ENCODE measurements around the gene LRG1.

LRG1 gene

DNA sequence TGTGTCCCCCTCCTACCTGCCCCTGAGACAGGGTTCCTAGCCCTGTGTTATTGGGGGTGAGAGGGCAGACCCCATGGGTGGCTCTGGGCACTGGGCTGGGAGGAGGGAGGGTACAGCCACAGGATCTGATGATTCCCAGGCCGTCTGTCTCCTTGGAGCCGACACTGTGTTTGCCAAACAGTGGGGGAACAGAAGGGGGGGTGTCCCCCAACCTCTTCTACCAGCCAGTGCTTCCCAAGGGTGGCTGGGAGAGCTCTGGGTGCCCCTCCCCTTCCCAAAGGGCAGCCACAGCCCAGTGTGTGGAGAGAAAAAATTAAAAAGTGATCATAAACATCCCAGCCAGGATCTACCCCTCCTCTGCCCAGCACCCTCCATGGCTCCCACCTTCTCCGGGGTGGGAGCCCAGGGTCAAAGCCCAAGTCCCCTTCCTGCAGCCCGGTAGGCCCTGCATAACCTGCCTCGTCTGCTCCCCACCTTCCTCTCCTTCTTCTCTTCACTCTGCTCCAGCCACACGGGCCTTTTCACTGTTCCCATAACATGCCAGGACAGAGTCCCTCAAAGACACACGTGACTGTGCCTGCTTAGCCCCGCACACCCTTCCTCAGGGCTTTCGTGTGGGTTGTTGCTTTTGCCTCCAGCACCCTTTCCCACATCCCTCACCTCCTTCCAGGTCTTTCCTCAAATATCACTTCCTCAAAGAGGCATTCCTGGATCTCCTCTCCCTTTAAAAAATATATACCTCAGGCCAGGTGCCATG lies 20.1 kb downstream of the LRG1 start:
- no peaks in the 10 kb centered on the region for H3K9me3 ChIP-seq (ENCODE audit: low read length)
- H3K9ac ChIP-seq (ENCODE audit: low read length): peak overlapping the region; percentile 74
- H3K4me3 ChIP-seq (ENCODE audit: low read depth in 1 of 2, low read length in 2 of 2): peak overlapping the region in 1 of 2 donors; percentile 73
- peak overlapping the region; percentile 92 for H3K27ac ChIP-seq (ENCODE audit: low read depth, low read length)
- peaks cover 13% of the 10 kb centered on the region for H3K36me3 ChIP-seq (ENCODE audit: insufficient read depth, low read length)
- H3K4me1 ChIP-seq (ENCODE audit: insufficient read depth, low read length): peaks cover 34% of the 10 kb centered on the region
- no peaks in the 10 kb centered on the region for H3K27me3 ChIP-seq (ENCODE audit: control insufficient read depth in 1 of 2, insufficient read depth in 2 of 2, low read length in 2 of 2)

DNA sequence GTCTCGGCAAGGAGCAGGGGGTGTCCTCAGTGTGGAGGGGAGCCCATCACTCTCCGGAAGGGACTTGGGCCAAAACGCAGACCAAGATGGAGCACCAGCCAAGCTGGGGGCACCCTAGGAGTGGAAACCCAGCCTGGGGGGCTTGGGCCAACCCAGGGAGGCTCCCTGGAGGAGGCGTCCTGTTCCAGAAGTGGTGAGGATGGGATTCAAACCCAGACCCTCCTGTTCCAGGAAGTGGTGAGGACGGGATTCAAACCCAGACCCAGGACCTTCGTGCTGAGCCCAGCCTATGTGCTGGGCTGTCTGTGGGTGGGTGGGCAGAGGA lies 20.7 kb downstream of the LRG1 start:
- Histone ChIP-seq H3K4me3 (ENCODE audit: low read depth in 1 of 2, low read length in 2 of 2) (peak overlapping the region; percentile 44 to 73), H3K36me3 (ENCODE audit: insufficient read depth, low read length) (peaks cover 15% of the 10 kb centered on the region), H3K27ac (ENCODE audit: low read depth, low read length) (peak overlapping the region; percentile 92), H3K9ac (ENCODE audit: low read length) (peak overlapping the region; percentile 74), H3K27me3 (ENCODE audit: control insufficient read depth in 1 of 2, insufficient read depth in 2 of 2, low read length in 2 of 2) (no peaks in the 10 kb centered on the region), H3K4me1 (ENCODE audit: insufficient read depth, low read length) (peaks cover 35% of the 10 kb centered on the region), H3K9me3 (ENCODE audit: low read length) (no peaks in the 10 kb centered on the region)

DNA sequence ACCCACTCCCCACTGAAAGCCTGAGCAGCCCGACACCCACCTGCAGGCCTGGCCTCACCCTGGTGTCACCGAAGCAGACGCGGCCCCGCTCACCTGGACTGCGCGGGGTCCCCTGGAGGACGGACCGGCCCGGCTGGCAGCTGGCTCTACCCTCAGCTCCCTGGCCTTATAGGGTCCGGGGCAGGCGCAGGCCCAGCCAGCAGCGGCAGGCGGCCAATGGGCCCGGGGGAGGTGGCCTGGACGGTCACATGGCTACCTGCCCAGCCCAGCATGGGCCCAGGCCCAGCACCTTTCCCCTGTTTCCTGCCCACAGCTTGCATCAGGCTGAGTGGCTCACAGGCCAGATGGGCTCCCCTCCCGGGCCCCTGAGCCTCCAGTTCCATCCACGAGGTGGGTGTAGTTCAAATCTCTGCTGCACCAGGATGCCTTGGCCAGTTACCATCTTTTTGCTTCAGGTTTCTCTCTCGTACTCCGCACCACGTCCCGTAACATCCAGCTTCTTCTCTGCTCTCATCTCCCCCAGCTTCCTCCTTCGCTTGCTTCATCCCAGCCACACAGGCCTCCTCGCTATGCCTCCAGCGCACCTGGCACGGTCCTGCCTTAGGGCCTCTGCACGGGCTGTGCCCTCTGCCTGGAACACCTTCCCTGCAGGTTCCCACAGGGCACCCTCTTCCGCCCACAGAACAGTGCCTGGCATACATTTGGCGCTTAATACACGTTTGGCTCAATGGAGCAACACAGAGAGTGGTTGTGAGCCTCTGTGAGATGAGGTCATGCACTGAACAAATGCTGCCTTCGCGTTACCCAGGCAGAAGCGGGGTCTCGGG lies 21.3 kb downstream of the LRG1 start, which contains the start of gene PLIN4:
TSS of gene PLIN4 (minus strand) at position 142 of the 827 bp plus-strand sequence. CDS start 214 bp downstream, outside the sequence.
- H3K27ac ChIP-seq (ENCODE audit: low read depth, low read length): peak within 1 kb of the TSS; percentile 92
- H3K4me3 ChIP-seq (ENCODE audit: low read depth in 1 of 2, low read length in 2 of 2): peak within 1 kb of the TSS; percentile 81 to 83

DNA sequence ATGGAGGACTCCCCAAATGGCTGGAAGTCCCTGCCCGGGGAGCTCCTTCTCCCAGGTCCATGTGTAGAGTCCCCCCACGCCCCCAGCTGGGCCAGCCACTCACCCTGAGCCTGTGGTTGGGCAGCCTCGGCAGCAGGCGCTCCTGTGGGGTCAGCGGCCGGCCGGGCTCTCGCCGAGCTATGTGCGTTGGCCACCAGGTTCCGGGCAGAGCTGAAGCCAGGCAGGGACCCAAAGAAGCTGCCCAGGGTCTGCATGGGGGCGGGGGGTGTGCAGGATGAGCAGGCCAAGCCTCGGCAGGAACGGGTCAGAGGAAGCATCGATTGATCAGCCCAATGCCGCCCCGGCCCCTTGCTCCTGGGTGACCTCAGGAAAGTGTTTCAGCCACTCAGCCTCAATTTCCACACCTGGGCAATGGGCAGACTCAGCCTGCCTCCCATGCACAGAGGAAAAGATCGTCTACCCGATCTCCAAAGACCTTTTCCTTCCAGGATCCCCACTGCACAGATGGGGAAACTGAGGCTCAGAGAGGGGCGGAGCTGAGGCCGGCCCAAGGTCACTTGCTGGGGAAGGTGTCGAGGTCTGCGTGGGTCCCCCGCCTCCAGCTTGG lies 22.3 kb downstream of the LRG1 start:
- H3K9me3 ChIP-seq (ENCODE audit: low read length): no peaks in the 10 kb centered on the region
- H3K27ac ChIP-seq (ENCODE audit: low read depth, low read length): peak overlapping the region; percentile 92
- peak overlapping the region; percentile 81 to 83 for H3K4me3 ChIP-seq (ENCODE audit: low read depth in 1 of 2, low read length in 2 of 2)
- peak overlapping the region; percentile 84 for H3K9ac ChIP-seq (ENCODE audit: low read length)
- peaks cover 36% of the 10 kb centered on the region for H3K4me1 ChIP-seq (ENCODE audit: insufficient read depth, low read length)
- H3K36me3 ChIP-seq (ENCODE audit: insufficient read depth, low read length): peaks cover 31% of the 10 kb centered on the region
- H3K27me3 ChIP-seq (ENCODE audit: control insufficient read depth in 1 of 2, insufficient read depth in 2 of 2, low read length in 2 of 2): no peaks in the 10 kb centered on the region

More for the DNA sequence above, 21.3 kb downstream of the LRG1 start, which contains the start of gene PLIN4:
- H3K27me3 ChIP-seq (ENCODE audit: control insufficient read depth in 1 of 2, insufficient read depth in 2 of 2, low read length in 2 of 2): no peaks in the 10 kb centered on the region
- peaks cover 20% of the 10 kb centered on the region for H3K36me3 ChIP-seq (ENCODE audit: insufficient read depth, low read length)
- H3K9me3 ChIP-seq (ENCODE audit: low read length): no peaks in the 10 kb centered on the region
- H3K4me1 ChIP-seq (ENCODE audit: insufficient read depth, low read length): peaks cover 40% of the 10 kb centered on the region
- peak within 1 kb of the TSS; percentile 84 for H3K9ac ChIP-seq (ENCODE audit: low read length)

DNA sequence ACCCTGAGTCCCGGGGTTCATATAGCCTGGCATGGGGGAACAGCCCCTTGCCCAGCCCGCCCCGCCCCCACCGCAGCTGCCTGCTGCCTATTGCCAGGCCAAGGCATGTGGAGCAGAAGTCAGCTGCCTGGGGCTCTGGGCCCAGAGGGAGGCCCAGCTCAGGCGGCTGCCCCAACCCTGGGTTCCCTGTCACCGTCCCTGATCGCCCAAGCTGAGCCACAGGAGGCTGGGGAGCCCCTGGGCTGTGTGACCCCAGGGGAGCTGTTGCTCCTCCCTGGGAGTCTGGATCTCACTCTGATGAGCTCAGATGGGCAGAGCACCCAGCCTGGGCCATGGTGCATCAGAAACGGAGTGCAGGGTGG lies 22.9 kb downstream of the LRG1 start:
- H3K4me1 ChIP-seq (ENCODE audit: insufficient read depth, low read length): peaks cover 36% of the 10 kb centered on the region

DNA sequence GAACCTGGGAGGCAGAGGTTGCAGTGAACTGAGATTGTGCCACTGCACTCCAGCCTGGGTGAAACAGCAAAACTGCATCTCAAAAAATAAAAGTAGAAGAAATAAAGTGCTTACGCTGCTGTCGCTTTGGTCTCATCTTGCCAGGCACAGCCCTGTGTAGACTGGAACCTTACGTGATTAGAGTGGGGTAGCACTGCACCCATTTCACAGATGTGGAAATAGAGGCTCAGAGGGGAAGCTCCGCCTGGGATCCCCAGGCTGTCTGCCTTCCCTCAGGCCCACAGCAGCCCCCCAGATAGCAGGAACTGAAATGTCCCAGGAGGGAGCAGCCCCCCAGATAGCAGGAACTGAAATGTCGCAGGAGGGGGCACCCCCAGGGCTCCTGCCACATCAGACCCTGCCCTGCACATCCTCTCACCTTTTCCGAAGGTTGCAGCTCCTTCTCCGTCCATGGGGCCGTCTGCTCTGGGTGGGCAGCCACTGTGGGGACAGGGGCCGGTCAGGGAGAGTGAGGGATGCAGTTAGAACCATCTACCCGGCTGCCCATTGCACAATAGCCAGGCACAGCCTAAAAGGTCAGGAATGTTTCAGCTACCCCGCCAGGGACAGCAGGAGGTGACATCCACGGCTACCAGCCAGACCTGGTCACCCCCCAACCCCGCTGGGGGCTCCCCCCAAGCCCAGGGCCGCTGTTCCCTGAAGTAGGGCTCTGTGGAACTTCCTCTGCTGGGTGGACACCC lies 23.5 kb downstream of the LRG1 start:
- H3K36me3 ChIP-seq (ENCODE audit: insufficient read depth, low read length): peaks cover 42% of the 10 kb centered on the region
- no peaks in the 10 kb centered on the region for H3K27me3 ChIP-seq (ENCODE audit: control insufficient read depth in 1 of 2, insufficient read depth in 2 of 2, low read length in 2 of 2)
- peak overlapping the region in 1 of 2 donors; percentile 81 for H3K4me3 ChIP-seq (ENCODE audit: low read depth in 1 of 2, low read length in 2 of 2)
- peaks cover 35% of the 10 kb centered on the region for H3K4me1 ChIP-seq (ENCODE audit: insufficient read depth, low read length)
- H3K9ac ChIP-seq (ENCODE audit: low read length): no peak overlapping the region
- peak overlapping the region; percentile 92 for H3K27ac ChIP-seq (ENCODE audit: low read depth, low read length)
- H3K9me3 ChIP-seq (ENCODE audit: low read length): no peaks in the 10 kb centered on the region

More for the DNA sequence above, 22.9 kb downstream of the LRG1 start:
- Histone ChIP-seq H3K9me3 (ENCODE audit: low read length) (no peaks in the 10 kb centered on the region), H3K27ac (ENCODE audit: low read depth, low read length) (peak overlapping the region; percentile 92), H3K36me3 (ENCODE audit: insufficient read depth, low read length) (peaks cover 37% of the 10 kb centered on the region), H3K9ac (ENCODE audit: low read length) (peak overlapping the region; percentile 84), H3K27me3 (ENCODE audit: control insufficient read depth in 1 of 2, insufficient read depth in 2 of 2, low read length in 2 of 2) (no peaks in the 10 kb centered on the region), H3K4me3 (ENCODE audit: low read depth in 1 of 2, low read length in 2 of 2) (peak overlapping the region; percentile 81 to 83)

DNA sequence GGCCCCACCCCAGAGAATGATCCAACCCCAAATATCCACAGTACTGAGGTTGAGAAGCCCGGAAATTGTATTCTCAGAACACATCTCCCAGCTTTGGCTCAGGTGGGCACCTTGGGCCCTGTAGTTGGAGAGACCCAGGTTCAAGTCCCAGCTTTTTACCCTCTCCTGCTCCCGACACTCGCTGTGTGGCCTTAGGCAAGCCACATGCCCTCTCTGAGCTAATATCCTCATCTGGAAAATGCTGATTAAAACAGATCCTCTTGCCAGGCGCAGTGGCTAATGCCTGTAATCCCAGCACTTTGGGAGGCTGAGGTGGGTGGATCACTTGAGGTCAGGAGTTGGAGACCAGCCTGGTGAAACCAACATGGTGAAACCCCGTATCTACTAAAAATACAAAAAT lies 24.1 kb downstream of the LRG1 start:
- no peaks in the 10 kb centered on the region for H3K27me3 ChIP-seq (ENCODE audit: control insufficient read depth in 1 of 2, insufficient read depth in 2 of 2, low read length in 2 of 2)
- no peak overlapping the region for H3K9ac ChIP-seq (ENCODE audit: low read length)
- no peaks in the 10 kb centered on the region for H3K9me3 ChIP-seq (ENCODE audit: low read length)
- no peak overlapping the region for H3K27ac ChIP-seq (ENCODE audit: low read depth, low read length)
- H3K4me3 ChIP-seq (ENCODE audit: low read depth in 1 of 2, low read length in 2 of 2): no peak overlapping the region
- peaks cover 44% of the 10 kb centered on the region for H3K36me3 ChIP-seq (ENCODE audit: insufficient read depth, low read length)
- H3K4me1 ChIP-seq (ENCODE audit: insufficient read depth, low read length): peaks cover 30% of the 10 kb centered on the region

DNA sequence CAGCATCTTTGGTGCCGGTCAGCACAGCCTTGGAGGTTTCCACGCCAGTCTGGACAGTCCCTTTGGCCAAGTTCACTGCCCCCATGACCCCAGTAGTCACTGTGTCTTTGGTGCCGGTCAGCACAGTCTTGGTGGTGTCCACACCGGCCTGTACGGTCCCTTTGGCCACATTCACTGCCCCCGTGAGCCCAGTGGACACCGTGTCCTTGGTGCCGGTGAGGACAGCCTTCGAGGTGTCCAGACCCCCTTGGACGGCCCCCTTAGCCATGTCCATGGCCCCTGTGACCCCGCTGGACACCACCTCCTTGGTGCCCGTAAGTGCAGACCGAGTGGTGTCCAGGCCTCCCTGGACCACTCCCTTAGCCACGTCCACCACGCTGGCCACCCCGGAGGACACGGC lies 26.6 kb downstream of the LRG1 start:
- H3K36me3 ChIP-seq (ENCODE audit: insufficient read depth, low read length): peaks cover 44% of the 10 kb centered on the region
- H3K4me1 ChIP-seq (ENCODE audit: insufficient read depth, low read length): peaks cover 19% of the 10 kb centered on the region

DNA sequence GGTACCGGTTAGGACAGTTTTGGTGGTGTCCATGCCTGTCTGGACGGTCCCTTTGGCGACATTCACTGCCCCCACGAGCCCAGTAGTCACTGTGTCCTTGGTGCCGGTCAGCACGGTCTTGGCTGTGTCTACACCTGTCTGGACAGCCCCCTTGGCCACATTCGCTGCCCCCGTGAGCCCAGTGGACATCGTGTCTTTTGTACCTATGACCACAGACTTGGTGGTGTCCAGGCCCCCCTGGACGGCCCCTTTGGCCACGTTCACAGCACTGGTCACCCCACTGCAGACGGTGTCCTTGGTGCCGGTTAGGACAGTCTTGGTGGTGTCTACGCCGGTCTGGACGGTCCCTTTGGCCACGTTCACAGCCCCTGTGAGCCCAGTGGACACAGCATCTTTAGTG lies 27.8 kb downstream of the LRG1 start:
- Histone ChIP-seq H3K36me3 (ENCODE audit: insufficient read depth, low read length) (peaks cover 53% of the 10 kb centered on the region), H3K9ac (ENCODE audit: low read length) (no peak overlapping the region), H3K9me3 (ENCODE audit: low read length) (no peaks in the 10 kb centered on the region), H3K27me3 (ENCODE audit: control insufficient read depth in 1 of 2, insufficient read depth in 2 of 2, low read length in 2 of 2) (no peaks in the 10 kb centered on the region), H3K4me3 (ENCODE audit: low read depth in 1 of 2, low read length in 2 of 2) (no peak overlapping the region), H3K4me1 (ENCODE audit: insufficient read depth, low read length) (peaks cover 26% of the 10 kb centered on the region), H3K27ac (ENCODE audit: low read depth, low read length) (no peak overlapping the region)

More for the DNA sequence above, 26.6 kb downstream of the LRG1 start:
- Histone ChIP-seq H3K4me3 (ENCODE audit: low read depth in 1 of 2, low read length in 2 of 2) (no peak overlapping the region), H3K27me3 (ENCODE audit: control insufficient read depth in 1 of 2, insufficient read depth in 2 of 2, low read length in 2 of 2) (no peaks in the 10 kb centered on the region), H3K9me3 (ENCODE audit: low read length) (no peaks in the 10 kb centered on the region), H3K27ac (ENCODE audit: low read depth, low read length) (no peak overlapping the region), H3K9ac (ENCODE audit: low read length) (no peak overlapping the region)

DNA sequence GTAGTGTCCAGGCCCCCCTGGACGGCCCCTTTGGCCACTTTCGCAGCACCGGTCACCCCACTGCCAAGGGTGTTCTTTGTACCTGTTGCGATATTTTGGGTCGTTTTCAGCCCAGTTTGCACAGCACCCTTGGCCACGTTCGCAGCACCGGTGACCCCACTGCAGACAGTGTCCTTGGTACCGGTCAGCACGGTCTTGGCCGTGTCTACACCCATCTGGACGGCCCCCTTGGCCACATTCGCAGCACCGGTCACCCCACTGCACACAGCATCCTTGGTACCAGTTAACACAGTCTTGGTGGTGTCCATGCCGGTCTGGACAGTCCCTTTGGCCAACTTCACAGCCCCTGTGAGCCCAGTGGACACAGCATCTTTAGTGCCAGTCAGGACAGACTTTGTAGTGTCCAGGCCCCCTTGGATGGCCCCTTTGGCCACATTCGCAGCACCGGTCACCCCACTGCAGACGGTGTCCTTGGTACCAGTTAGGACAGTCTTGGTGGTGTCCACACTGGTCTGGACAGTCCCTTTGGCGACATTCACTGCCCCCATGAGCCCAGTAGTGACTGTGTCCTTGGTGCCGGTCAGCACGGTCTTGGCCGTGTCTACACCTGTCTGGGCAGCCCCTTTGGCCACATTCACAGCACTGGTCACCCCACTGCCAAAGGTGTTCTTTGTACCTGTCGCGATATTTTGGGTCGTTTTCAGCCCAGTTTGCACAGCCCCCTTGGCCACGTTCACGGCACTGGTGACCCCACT lies 28.4 kb downstream of the LRG1 start:
- H3K36me3 ChIP-seq (ENCODE audit: insufficient read depth, low read length): peaks cover 59% of the 10 kb centered on the region
- H3K9ac ChIP-seq (ENCODE audit: low read length): no peak overlapping the region
- no peak overlapping the region for H3K27ac ChIP-seq (ENCODE audit: low read depth, low read length)
- no peaks in the 10 kb centered on the region for H3K27me3 ChIP-seq (ENCODE audit: control insufficient read depth in 1 of 2, insufficient read depth in 2 of 2, low read length in 2 of 2)
- peaks cover 31% of the 10 kb centered on the region for H3K4me1 ChIP-seq (ENCODE audit: insufficient read depth, low read length)
- H3K9me3 ChIP-seq (ENCODE audit: low read length): no peaks in the 10 kb centered on the region
- no peak overlapping the region for H3K4me3 ChIP-seq (ENCODE audit: low read depth in 1 of 2, low read length in 2 of 2)

Measured in muscle layer of colon (tissue), 2 donors.